Dermis microvascular lymphatic vessel endothelial cell (primary cell): Measurements from ENCODE around the gene VEGFC. TPM values are rescaled to one million over a fixed set of nuclear protein-coding genes. Genes with fewer than 3 reads are reported as not detected.
A peak's percentile ranks its signal among the peaks of the same experiment; 100 is the strongest.

Experiments used
- DNase-seq, 2 donors: peaks; one replicate each; pipeline versions ENCODE4 v3.0.0 to v3.0.0-alpha.2; 2010; ENCODE audit warnings: low read depth in 2 of 2
- total RNA-seq: library from RNA; depleted of rRNA; stranded (reverse); fragments of >200 nt; gene quantifications from 2 replicates; pipeline ENCODE4 v1.2.1, GENCODE V29; 2014

VEGFC gene, protein sequence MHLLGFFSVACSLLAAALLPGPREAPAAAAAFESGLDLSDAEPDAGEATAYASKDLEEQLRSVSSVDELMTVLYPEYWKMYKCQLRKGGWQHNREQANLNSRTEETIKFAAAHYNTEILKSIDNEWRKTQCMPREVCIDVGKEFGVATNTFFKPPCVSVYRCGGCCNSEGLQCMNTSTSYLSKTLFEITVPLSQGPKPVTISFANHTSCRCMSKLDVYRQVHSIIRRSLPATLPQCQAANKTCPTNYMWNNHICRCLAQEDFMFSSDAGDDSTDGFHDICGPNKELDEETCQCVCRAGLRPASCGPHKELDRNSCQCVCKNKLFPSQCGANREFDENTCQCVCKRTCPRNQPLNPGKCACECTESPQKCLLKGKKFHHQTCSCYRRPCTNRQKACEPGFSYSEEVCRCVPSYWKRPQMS
- 0.76 and 0.77 TPM in 2 replicates for total RNA-seq

DNA sequence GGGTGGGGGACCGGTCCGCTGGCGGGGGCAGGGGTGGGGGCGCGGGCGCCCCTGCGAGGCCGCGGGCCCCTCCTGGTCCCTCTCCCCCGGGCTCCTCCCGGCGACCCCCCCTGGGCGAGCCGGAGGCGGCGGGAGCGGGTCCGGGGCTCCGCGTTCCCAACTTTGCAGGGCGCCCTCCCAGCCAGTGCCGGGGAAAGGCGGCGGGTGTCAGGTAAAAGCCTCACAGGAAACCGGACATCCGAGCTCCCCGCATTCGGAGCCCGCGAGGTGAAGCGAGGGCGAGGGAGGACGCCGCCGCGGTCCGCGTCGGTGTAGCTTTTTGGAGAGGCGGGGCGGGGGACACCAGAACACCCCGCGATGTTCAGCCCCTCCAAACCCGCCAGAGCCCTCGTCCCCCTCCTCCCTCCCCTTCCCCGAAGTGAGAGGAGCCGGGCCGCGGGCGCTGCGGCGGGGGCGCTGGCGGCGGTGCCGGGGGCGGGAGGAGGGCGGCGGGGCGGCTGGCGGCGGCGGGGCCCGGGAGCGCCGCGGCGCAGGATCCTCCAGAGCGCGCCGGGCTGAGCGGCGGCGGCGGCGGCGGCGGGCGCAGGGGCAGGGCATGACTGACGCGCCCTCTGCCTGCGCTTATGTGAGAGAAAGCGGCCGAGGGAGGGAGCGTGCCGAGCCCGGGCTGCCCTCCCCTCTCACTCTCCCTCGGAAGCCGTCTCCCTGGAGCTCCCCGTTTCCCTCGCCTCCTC is at the start of gene VEGFC:
Gene VEGFC (minus strand): TSS at position 597 of the 734 bp plus-strand sequence. CDS start 611 bp downstream, outside the sequence.
- DNase-seq: peak in 1 of 2 donors; percentile 81

DNA sequence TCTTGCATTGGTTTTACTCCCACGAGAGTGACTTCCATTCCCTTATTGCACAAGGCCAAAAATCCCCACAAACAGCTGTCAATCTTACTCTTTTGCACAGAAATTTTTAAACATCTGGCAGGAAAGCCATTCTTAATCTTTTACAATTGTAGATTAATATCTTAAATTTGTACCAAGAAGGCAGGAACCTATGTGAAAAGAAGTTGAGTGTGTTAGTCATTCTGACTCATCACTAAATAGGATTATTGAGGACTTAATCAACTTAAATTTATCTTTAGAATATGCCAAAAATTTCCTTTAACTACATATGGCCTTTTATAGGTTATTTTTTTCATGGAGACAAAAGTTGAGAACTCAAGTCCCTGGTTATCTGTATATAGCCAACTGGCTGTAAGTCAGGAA is 49.0 kb upstream of the VEGFC start:
- DNase-seq: peak in 1 of 2 donors; percentile 20

DNA sequence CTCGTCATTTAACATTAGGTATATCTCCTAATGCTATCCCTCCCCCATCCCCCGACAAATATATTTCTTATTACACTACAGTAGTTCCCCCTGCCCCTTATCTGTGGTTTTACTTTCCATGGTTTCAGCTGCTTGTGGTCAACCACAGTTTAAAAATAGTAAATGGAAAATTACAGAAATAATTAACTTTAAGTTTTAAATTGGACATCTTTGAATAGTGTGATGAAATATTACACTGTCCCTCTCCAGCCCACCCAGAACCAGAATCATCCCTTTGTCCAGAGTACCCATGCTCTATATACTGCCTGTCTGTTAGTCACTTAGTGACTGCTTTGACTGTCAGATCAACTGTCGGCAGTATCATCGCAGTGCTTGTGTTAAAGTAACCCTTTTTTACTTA is 47.4 kb upstream of the VEGFC start:
- DNase-seq: no peak

DNA sequence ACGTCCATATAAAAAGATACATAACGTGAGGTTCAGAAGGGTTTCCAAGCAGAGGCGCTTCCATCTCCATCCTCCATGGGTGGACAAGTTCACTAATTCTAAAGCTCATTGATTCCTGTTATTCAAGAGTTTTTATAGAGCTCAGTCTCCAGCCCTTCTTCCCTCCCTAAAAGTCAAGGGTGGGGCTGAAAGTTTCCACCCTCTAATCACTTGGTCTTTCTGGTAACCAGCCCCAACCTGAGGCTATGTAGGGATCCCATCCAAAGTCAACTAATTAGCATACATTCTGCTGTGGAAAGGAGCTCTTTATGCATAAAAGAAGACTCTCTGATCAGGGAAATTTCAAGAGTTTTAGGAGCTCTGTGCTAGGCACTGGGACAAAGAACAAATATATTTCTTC is 46.9 kb upstream of the VEGFC start:
- DNase-seq: no peak

DNA sequence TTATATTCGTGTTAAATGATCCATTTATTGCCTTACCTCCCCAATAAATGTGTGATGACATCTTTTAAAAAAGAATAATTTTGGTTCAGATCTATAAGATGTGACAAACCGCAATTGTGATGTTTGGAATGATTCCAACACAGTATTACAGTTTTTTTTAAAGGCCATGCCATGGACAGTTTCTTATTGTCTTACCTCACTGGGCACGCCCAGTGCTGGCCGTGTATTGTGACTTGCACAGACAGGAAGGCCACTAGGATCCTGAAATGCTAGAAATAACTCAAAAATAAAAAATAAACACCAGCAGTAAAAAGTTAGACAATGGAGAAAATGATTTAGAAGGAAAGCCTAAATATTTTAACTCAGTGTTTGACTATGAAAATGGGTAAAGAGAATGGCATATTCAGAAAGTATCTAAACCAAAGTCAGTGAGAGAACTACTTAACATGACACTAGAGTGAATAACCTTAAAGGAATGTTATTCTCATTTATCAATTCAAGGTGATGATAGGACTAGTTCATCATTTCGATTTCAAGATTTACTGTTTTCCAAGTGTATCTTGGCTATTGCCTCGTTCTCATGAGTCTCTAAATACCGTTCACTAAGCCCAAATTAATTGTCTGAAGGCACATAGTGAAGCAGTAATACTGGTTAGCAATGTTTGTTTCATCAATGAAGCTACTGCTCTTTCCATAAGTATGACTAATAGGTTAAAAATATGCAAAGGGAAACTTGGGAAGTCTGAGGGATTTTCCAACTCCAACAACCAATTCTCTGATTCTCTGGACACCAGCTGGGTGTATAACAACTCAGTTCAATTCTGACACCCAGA is 46.1 kb upstream of the VEGFC start:
- DNase-seq: peak; percentile 22 to 73

DNA sequence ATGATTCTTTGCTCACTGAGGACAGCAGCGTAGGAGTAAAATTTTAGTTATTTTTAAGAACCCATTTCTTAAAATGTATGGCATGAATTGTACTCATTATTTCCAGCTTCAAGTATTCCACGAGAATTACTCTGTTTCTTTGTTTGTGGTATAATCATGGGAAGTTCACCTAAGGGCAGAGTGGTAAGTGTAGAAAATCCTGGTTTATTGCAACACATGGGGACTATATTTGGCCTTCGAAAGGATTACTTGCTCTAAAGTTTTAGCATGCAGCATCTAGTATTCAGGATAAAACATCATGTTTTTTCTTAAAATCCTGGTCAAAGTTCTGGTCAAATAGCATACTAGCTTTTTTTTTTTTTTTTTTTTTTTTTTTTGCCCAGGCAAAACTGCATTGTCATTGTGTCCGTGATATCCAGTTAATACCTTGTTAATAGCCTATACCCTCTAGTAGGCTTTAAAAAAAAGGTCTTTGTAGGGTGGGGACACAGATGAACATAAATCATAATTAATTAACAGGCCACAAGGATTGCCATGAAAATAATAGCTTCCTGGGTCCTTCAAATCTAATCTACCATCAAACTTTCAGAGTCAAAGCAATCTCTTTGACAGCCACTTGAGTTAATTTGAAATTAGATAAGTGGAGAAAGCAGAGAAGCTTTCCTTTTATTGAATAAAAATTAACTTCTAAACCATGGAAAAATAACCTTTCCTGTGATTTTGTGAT is 44.6 kb upstream of the VEGFC start:
- no peak for DNase-seq

DNA sequence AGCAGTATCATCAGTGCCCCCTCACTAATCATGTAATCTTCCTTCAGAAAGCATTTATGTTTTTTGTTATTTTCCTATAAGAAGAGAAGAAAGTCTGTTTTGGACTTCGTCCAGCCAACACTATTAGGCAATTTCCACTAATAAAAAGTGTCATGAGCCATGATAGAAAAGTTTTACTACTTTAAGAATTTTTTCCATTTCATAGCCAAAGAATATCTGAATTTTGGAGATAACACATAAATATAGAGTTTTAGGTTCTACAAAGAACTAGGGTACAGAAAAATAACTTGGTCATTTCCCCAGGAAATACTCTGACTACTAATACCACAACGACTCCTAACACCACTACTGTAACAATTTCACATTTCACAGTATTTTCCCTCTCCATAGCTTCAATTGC is 41.8 kb upstream of the VEGFC start:
- DNase-seq: peak; percentile 16 to 36

DNA sequence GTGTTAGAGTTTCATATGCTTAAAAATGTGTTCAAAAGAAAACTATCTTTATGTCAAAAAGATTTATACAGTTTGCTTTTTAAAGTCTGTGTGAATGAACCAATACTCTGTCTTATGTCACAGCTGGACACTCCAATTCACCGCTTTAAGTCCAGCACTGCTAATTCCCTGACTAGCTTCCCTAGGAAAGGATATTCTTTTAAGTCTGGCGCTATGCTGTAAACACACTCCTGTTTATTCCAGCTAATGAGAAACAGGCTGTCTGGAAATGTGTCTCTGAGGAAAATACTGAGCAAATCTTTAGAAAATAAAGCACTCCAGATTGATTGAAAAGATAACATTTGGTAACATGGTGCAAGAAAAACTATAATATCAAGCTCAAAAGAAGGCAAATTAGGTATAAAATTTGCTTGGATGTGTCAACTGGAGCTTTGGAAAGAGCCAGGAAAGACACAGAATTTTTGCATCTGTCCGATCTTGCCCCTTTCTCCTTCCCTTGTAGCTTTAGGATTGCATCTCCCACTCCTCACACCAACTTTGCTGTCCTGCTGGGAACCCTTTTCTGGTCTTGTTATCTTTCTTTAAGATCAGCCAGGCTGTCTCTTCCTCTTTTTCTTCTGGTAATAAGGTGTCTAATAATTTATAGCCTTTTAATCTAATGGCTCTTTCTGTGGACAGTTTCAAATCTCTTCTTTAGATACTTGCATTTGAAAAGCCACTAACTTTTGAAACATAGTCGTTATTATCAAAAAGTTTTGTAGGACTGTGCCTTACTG is 40.9 kb upstream of the VEGFC start:
- DNase-seq: no peak

DNA sequence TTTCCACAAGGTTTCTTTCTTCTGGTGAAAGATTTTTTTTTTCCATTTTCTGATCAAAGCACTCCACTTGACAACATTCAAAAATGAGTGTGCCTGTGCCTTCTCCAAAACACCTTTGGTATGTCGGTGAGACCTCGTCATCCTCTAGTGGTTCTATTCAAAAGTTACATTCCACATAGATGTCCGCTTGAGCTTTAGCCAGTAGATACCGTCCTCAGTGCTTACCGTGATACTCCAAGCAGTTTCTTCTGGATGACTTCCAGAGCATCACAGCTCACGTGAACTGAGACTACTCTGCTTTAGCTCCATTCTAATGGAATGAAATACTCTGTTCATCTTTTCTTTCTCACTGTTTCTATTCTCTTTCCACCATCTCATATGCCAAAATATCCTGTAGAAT is 38.2 kb upstream of the VEGFC start:
- DNase-seq: no peak

DNA sequence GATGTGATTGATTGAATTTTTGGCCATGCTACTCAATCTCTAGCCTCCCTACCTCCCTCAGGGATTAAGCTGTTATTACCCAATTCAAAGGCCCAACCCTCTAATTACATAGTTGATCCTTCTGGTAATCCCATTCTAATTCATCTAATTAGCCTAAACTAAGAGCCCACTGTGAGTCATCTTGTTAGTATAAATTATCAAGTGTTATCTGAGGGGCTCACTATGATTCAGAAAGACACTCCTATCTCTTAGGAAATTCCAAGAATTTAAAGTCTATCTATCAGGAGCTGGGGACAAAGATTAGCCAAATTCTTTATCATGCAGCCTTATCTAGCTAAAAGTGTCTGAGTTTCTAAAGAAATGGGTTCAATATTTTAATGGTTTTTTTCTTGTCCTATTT is 32.9 kb upstream of the VEGFC start:
- no peak for DNase-seq

DNA sequence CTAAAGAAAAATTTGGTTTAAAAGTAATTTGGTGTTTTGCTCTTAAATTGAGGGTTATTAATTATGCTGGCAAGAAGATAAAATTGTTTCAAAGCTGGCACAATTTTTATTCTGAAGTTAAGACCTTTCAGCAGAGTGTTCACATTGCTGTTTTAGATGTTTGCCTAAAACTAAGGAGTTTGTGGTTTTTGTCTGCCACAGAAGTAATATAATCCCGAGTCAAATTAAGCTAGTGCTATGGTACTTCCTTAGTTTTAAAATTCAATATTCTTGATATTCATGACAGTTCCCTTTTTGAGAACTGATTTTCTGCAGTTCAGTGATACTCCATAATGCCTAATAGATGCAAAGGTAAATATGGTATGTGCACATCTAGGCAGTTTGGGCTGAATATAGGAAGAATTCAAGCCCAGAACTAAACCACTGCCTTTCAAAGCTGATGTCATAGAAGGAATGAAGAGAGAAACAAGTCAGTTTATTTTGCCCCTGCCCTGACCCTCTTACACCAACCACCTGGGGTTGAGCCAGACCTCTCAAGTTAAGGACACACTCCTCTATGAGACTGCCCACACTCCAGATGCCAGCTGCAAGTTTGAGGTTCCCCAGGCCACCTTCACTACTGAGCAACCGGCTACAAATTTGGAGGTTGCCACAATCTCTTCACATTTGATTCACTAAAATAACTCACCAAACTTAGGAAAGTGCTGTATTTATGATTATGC is 32.1 kb upstream of the VEGFC start:
- DNase-seq: no peak

DNA sequence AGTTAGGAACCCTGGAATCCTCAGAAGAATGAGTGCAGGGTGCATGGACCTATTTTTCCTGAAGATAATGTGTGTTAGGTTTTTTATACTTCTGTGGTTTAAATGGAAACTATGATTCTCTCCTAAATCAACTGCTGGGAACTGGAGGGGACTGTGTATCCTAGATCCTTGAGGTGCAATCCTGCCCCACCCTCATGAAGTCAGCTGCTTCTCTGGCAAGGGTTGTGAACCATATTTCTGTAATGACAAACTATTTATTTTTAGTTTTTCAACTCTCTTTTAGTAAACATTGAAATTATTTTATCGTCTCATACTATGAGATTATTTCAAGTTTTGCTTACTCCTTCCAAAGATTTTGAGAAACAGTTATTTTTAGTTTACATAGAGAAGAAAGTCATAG is 25.8 kb upstream of the VEGFC start:
- no peak for DNase-seq

DNA sequence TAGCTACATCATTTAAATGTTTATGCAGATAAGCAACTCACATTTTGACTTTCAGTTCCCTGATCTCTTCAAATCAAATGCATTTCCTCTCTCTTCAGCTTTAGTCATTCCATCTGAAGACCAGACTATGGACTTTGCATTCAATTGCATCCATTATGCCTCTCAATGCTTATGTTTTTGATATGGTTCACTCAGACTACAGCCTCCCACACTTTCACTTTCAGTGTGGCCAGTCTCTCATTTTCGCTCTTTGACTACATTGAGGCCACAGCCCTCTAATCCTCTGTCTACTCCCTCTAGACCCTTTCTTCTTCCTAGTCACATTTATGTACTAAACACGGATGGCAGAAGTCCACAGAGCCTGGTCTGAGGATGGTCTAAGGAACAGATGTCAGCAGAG is 24.5 kb upstream of the VEGFC start:
- DNase-seq: no peak

DNA sequence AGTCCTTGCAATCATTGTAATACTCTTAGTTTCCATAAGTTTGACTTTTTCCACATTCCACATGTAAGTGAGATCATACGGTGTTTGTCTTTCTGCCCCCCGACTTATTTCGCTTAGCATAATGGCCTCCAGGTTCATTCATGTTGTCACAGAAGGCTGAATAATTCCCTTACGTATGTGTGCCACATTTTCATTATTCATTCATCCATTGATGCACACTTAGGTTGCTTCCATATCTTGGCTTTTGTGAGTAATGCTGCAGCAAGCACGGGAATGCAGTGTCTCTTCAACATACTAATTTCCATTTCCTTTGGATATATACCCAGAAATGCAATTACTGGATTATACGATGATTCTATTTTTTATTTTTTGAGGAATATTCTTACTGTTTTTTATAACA is 22.0 kb upstream of the VEGFC start:
- DNase-seq: no peak

DNA sequence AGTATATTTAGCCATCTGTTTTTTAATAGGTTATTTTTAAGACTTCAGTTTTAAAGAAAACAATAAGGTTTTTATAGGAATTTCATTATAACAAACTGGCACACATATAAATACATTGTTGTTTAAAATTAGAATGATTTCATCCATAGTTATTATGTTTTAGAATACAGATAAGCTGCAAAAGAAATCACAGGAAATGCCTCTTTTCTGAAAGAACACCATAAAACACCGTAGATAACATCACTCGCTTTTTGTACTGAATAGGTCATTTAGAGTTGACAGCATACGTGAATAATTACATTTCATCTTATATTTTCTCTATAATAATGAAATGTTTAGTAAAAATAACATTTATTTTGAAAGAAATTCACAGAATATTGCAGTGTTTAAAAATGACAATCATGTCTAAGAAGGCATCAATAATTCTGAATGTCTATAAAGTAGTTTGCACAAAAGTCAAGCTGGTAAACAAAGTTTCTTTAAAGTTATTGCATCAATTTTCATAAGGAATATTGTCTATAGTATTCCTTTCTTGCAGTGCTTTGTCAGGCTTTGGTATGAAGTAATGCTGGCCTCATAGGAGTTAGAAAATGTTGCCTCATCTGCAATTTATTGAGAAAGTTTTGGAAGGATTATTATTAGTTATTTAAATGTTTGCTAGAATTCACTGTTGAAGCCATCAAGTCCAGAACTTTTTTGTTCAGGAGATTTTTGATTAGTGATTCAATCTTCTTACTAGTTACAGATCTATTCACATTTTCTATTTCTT is 17.9 kb upstream of the VEGFC start:
- DNase-seq: peak in 1 of 2 donors; percentile 43

DNA sequence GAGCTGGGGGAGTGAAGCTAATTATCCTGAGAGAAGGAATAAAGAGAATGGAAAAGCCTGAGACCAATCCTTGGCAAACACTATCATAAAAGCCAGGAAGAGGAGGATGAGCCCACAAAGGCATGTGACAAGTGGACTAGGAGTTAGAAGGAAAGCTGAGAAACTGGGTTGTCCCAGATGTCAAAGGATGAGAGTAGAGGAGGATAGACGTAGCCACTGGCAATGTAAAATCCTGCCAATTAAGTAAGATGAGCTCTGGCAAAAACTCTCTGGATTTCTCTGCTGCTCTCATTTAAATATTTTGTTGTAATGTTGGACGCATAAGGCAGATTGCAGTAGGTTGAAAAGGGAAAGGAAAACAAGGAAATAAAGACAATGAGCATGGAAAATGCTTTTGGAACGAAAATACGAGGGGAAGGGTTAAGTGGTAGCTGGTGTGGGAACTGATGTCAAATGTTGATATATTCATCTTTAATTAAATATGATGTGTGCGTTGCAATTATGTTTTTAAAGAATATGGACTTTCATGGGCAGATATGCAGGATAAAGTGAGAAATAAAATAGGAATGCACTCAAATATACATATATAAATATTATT is 14.2 kb upstream of the VEGFC start:
- DNase-seq: no peak

DNA sequence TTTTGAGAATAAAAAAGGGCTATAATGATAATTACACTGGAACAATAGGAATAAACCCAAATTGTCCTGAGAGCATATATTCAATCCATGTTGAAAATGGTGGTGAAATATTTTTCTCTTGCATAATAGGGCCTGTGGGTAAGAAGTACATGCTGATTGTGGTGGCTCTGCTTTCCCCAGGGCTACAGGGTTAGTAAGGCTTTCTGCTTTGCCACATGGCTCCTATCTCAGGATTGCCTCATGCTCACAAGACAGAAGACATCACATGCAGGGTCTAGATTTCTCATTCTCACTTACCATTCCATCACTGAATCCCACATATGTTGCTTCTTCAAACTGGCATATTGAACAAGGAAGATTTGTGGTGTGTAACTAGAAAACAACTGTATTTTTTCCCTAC is 12.4 kb upstream of the VEGFC start:
- DNase-seq: no peak

DNA sequence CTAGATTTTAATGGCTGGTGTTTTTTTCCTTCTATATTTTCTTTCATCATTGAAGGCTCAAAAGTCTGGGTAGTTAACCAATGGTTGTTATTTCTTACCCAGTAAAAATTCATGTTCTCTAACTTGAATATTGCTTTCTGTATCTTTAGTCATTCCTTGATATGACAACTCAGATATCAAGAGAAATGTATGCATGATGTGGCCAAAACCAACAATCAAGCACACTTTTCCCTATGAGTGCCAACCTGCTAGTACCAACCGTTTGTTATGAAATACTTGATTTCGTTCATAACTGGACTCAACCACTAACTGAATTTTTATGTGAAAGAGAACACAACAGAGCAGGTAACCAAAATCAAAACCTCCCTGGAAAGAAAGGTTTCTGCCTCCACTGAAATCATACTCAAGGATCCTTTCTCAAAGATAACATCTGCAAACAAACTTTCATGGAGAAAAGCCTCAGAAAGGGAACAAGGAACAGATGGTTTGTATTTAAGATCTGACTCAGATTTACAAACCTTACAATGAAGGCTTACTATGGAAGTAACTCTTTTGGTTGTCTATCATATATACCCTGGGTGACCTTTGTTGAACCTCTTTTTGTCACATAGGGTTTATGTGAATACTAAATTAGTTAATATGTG is 8.3 kb upstream of the VEGFC start:
- DNase-seq: no peak
